ENCODE measurements around the gene CCDC86. TPM values are rescaled to one million over a fixed set of nuclear protein-coding genes. Genes with fewer than 3 reads are reported as not detected.

Gene CCDC86
- total and polyA plus RNA-seq, 2 of the 4 experiments (the other 2 are of a cell fraction) = 9.5 to 34.0 TPM

- Histone ChIP-seq H3K9me1 (ENCODE audit: insufficient read depth, low read length) (no peaks in the 10 kb centered on the region), H3K56ac (ENCODE audit: extremely low read depth, insufficient read depth, low read length) (no peak overlapping the region), H2BK15ac (ENCODE audit: low read depth, low read length) (no peak overlapping the region), H2BK20ac (ENCODE audit: low read depth, low read length) (no peak overlapping the region), H3K23ac (ENCODE audit: low read depth, low read length) (no peak overlapping the region), H3K36me3 (ENCODE audit: control insufficient read depth, insufficient read depth, low read length) (peaks cover 56% of the 10 kb centered on the region), H2AK5ac (ENCODE audit: low read depth, low read length) (no peak overlapping the region), H3K14ac (replicated peaks; ENCODE audit: low read depth, low read length) (no peak overlapping the region), H2BK120ac (ENCODE audit: low read depth, low read length) (no peak overlapping the region), H4K91ac (ENCODE audit: insufficient read depth, low read depth, low read length) (no peak overlapping the region), H3K27me3 (ENCODE audit: control insufficient read depth, insufficient read depth, low read length) (no peaks in the 10 kb centered on the region), H3K18ac (ENCODE audit: low read depth, low read length) (no peak overlapping the region), H3K4ac (ENCODE audit: low read depth, low read length) (no peak overlapping the region), H3K4me1 (ENCODE audit: control insufficient read depth, insufficient read depth, low read length) (0 out of 2 replicates have a peak, but pooled peaks cover under 1% of the 10 kb centered on the region), H3K79me1 (ENCODE audit: low read depth in 1 of 2, low read length in 2 of 2) (peaks cover 3 to 37% of the 10 kb centered on the region in 2 experiments; a peak in 3 of 4 replicates), H3K4me3 (ENCODE audit: insufficient read depth, low read depth, low read length) (no peak overlapping the region), H4K20me1 (ENCODE audit: insufficient read depth, low read length) (peaks cover 19% of the 10 kb centered on the region), H2BK5ac (ENCODE audit: low read depth, low read length, poor library complexity, severe bottlenecking) (no peak overlapping the region), H3K4me2 (ENCODE audit: low read depth, low read length) (no peak overlapping the region), H3K9me3 (ENCODE audit: control insufficient read depth, insufficient read depth, low read length) (no peaks in the 10 kb centered on the region), H3K27ac (ENCODE audit: insufficient read depth, low read length) (no peak overlapping the region), H4K5ac (ENCODE audit: low read depth, low read length) (no peak overlapping the region), H4K8ac (ENCODE audit: low read depth in 2 of 2, low read length in 2 of 2) (no peak overlapping the region), H2AK9ac (replicated peaks; ENCODE audit: low read depth, low read length, poor library complexity) (no peak overlapping the region), H2AFZ (replicated peaks; ENCODE audit: low read length, poor library complexity) (no peak overlapping the region), H3K9ac (ENCODE audit: low read depth, low read length) (no peak overlapping the region)
- TF ChIP-seq CTCF (conservative IDR thresholded peaks at IDR 0.05; ENCODE audit: low read depth, low read length) = no peak
- no peak for TF ChIP-seq MAZ (IDR thresholded peaks at IDR 0.05; ENCODE audit: borderline replicate concordance, low read depth, low read length)
- TF ChIP-seq SMC3 (IDR thresholded peaks at IDR 0.05; ENCODE audit: low read depth, low read length) = no peak
- WGBS, 2 experiments (ENCODE audit: extremely low coverage in 2 of 2, insufficient read length in 1 of 2) = 75% methylated on average over 2 of the region's 4 CpGs; no CpG with 5 or more reads in 1 of the 2 experiments
- no TSS peak for BruUV-seq (replicated peaks)
- DNase-seq (no peak), ATAC-seq (ENCODE audit: low read depth) (no peak)
- dilution Hi-C loops (cut with HindIII; ENCODE audit: low sequenced_read_pairs, unreplicated experiment) (no loop called here), in situ Hi-C loops (cut with MboI; ENCODE audit: low sequenced_read_pairs) (loop anchor here (5.0 to 25.0 kb wide), 2 partner anchors 123 to 1313 kb away; no protein-coding TSS in a partner anchor), intact Hi-C loops (cut with micrococcal nuclease) (loop anchor here (1.0 kb wide), 2 partner anchors 69 to 125 kb away; no protein-coding TSS in a partner anchor)
- ChIA-PET POLR2A (ENCODE audit: unreplicated experiment) (no interaction called here), CTCF (interaction anchor here (0.6 to 2.0 kb wide), 15 partner anchors 9 to 275 kb away, joined by 3 to 24 read pairs (median 4); no protein-coding TSS in a partner anchor)
Observed at GRCh38 chr11:60899977-60900376, 58.1 kb downstream of the CCDC86 start.

Other genes starting within 250 kb of the CCDC86 start
- gene MS4A8, start 142.5 kb upstream of the CCDC86 start, total RNA-seq (2012; rRNA removed) = not detected in 2 replicates
- not detected in 2 replicates for gene MS4A8, start 142.5 kb upstream of the CCDC86 start, polyA plus RNA-seq (2012; rRNA removed)
- gene MS4A18, start 117.4 kb upstream of the CCDC86 start, total RNA-seq (2012; rRNA removed) = not detected in 2 replicates
- gene MS4A18, start 117.4 kb upstream of the CCDC86 start, polyA plus RNA-seq (2012; rRNA removed) = not detected in 2 replicates
- gene MS4A15, start 85.2 kb upstream of the CCDC86 start, total RNA-seq (2012; rRNA removed) = not detected in 2 replicates
- gene MS4A15, start 85.2 kb upstream of the CCDC86 start, polyA plus RNA-seq (2012; rRNA removed) = not detected in 2 replicates
- not detected in 2 replicates for gene MS4A10, start 56.8 kb upstream of the CCDC86 start, total RNA-seq (2012; rRNA removed)
- not detected in 2 replicates for gene MS4A10, start 56.8 kb upstream of the CCDC86 start, polyA plus RNA-seq (2012; rRNA removed)
- gene PTGDR2, start 13.8 kb downstream of the CCDC86 start, total RNA-seq (2012; rRNA removed) = under 0.01 TPM in 2 replicates
- 0.09 and 0.12 TPM in 2 replicates for gene PTGDR2, start 13.8 kb downstream of the CCDC86 start, polyA plus RNA-seq (2012; rRNA removed)
- gene ZP1, start 25.4 kb downstream of the CCDC86 start, total RNA-seq (2012; rRNA removed) = 0.18 and 0.28 TPM in 2 replicates
- gene ZP1, start 25.4 kb downstream of the CCDC86 start, polyA plus RNA-seq (2012; rRNA removed) = 1.2 and 1.6 TPM in 2 replicates
- gene PRPF19, start 64.5 kb downstream of the CCDC86 start, total RNA-seq (2012; rRNA removed) = 29.7 and 29.8 TPM in 2 replicates
- 48.5 and 50.4 TPM in 2 replicates for gene PRPF19, start 64.5 kb downstream of the CCDC86 start, polyA plus RNA-seq (2012; rRNA removed)
- gene TMEM109, start 72.0 kb downstream of the CCDC86 start, total RNA-seq (2012; rRNA removed) = 15.1 and 17.2 TPM in 2 replicates
- 69.7 and 73.6 TPM in 2 replicates for gene TMEM109, start 72.0 kb downstream of the CCDC86 start, polyA plus RNA-seq (2012; rRNA removed)
- 7.7 and 8.3 TPM in 2 replicates for gene TMEM132A, start 82.3 kb downstream of the CCDC86 start, total RNA-seq (2012; rRNA removed)
- 64.2 and 74.8 TPM in 2 replicates for gene TMEM132A, start 82.3 kb downstream of the CCDC86 start, polyA plus RNA-seq (2012; rRNA removed)
- 1.9 and 3.2 TPM in 2 replicates for gene SLC15A3, start 110.1 kb downstream of the CCDC86 start, total RNA-seq (2012; rRNA removed)
- gene SLC15A3, start 110.1 kb downstream of the CCDC86 start, polyA plus RNA-seq (2012; rRNA removed) = 4.4 and 5.2 TPM in 2 replicates
- gene CD6, start 129.6 kb downstream of the CCDC86 start, total RNA-seq (2012; rRNA removed) = not detected in 2 replicates
- not detected in 2 replicates for gene CD6, start 129.6 kb downstream of the CCDC86 start, polyA plus RNA-seq (2012; rRNA removed)

Data from IMR-90 (cell line).